CD4-positive, alpha-beta memory T cell (primary cell): ENCODE data around the gene FOXI3. TPM values are rescaled to one million over a fixed set of nuclear protein-coding genes. Genes with fewer than 3 reads are reported as not detected.
A peak's percentile ranks its signal among the peaks of the same experiment; 100 is the strongest.

Experiments used
- CTCF ChIA-PET: fragments of 350-600 bp; sonication (Branson Sonifier 250); formaldehyde crosslinking; loops from one replicate; lab custom pipeline; 2021; ENCODE audit warnings: inconsistent platforms; ENCODE audit not compliant: partially characterized antibody; lab: Charles Lee
- POLR2A ChIA-PET: fragments of 350-600 bp; sonication (Branson Sonifier 250); formaldehyde crosslinking; loops from one replicate; lab custom pipeline; 2021; ENCODE audit not compliant: partially characterized antibody; lab: Charles Lee
- DNase-seq, 5 donors: peaks; one replicate each; pipeline versions ENCODE4 v3.0.0 to v3.0.0-alpha.2; 2020 to 2022; ENCODE audit warnings: mixed read lengths in 1 of 5
- H3K27ac ChIP-seq: one replicate; pipeline ENCODE4 v1.7.0; 2013; ENCODE audit warnings: low read depth, low read length
- H3K27me3 ChIP-seq: 2 replicates; pipeline ENCODE4 v1.7.0; 2013; ENCODE audit warnings: mild to moderate bottlenecking, low read length, moderate library complexity; ENCODE audit not compliant: insufficient read depth
- H3K36me3 ChIP-seq: 2 replicates; pipeline ENCODE4 v1.7.0; 2013; ENCODE audit warnings: mild to moderate bottlenecking, low read length, moderate library complexity; ENCODE audit not compliant: insufficient read depth
- H3K4me1 ChIP-seq: 2 replicates; pipeline ENCODE4 v1.7.0; 2013; ENCODE audit warnings: mild to moderate bottlenecking, low read length, moderate library complexity; ENCODE audit not compliant: insufficient read depth
- H3K4me3 ChIP-seq, 2 donors: one replicate each; pipeline ENCODE4 v1.7.0; 2013; ENCODE audit warnings: low read length in 2 of 2, mild to moderate bottlenecking in 1 of 2
- H3K9me3 ChIP-seq, 2 donors: one replicate each; pipeline ENCODE4 v1.7.0; 2013; ENCODE audit warnings: low read length in 2 of 2, control low read depth in 1 of 2; ENCODE audit not compliant: control insufficient read depth in 1 of 2
- H3K27ac Mint-ChIP-seq, 7 donors: one replicate each; pipeline ENCODE4 v1.8.0; 2020 to 2021; ENCODE audit warnings: mixed read lengths in 7 of 7, mild to moderate bottlenecking in 6 of 7, inconsistent platforms in 3 of 7, moderate library complexity in 3 of 7
- H3K27me3 Mint-ChIP-seq, 2 donors: one replicate each; pipeline ENCODE4 v1.8.0; 2020 to 2021; ENCODE audit warnings: mixed read lengths in 2 of 2
- H3K36me3 Mint-ChIP-seq, 2 donors: one replicate each; pipeline ENCODE4 v1.8.0; 2020 to 2021; ENCODE audit warnings: mixed read lengths in 2 of 2, inconsistent platforms in 1 of 2, mild to moderate bottlenecking in 1 of 2
- H3K4me1 Mint-ChIP-seq, 4 donors: one replicate each; pipeline ENCODE4 v1.8.0; 2020 to 2021; ENCODE audit warnings: mixed read lengths in 4 of 4, mild to moderate bottlenecking in 1 of 4
- H3K4me3 Mint-ChIP-seq, 8 donors: one replicate each; pipeline ENCODE4 v1.8.0; 2020 to 2021; ENCODE audit warnings: mixed read lengths in 8 of 8, mild to moderate bottlenecking in 7 of 8, moderate library complexity in 6 of 8, inconsistent platforms in 3 of 8
- H3K9me3 Mint-ChIP-seq, 8 donors: one replicate each; pipeline ENCODE4 v1.8.0; 2020 to 2021; ENCODE audit warnings: mixed read lengths in 8 of 8, mild to moderate bottlenecking in 5 of 8, inconsistent platforms in 3 of 8, moderate library complexity in 1 of 8
- intact Hi-C: fragments of 100-400 bp; cut with micrococcal nuclease; formaldehyde crosslinking; loops from one replicate; pipeline ENCODE4 v1.15.1; 2023
- polyA plus RNA-seq, 2 donors: library from polyadenylated mRNA; unstranded; fragments of 300-500 nt; fragmentation: Illumina TruSeq; gene quantifications; one replicate each; pipeline ENCODE4 v1.2.3, GENCODE V29; 2021
- total RNA-seq, 2 experiments: library from RNA; stranded (reverse); gene quantifications; one replicate each; pipeline ENCODE4 v1.2.3, GENCODE V29; 2021

The FOXI3 gene
- total and polyA plus RNA-seq, 4 experiments from 2014 or later, result not detected

DNA sequence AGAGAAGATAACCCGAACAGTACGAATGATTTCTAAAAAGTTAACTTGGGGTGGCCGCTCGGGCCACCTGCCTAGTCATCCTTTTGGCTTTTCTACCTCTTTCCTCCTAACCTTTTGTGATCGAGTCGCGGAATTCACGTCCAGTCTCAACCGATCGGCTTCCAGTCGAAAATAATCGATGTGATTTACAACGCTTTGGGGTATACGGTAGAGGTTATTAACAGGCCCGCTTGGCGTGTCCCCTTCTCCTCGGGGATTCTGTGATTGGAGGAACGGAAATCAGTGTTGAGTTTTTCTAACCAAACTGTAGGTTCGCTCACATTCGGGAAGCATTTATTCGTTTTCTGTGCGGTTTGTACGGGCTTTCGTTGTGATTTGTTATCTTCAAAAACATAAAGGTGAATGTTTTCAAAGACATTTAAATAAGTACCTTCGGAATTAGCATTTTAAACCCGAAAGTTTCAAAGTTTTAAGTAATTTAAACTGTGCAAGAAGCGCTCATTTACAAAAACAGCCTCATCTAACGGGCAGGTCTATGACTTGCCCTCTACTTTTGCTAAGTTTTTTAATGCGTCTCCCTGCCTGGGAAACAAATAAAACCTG lies 588 bp upstream of the FOXI3 start:
- peaks cover 13% of the 10 kb centered on the region for H3K4me1 ChIP-seq
- Mint-ChIP-seq H3K4me3 (peak overlapping the region; percentile 73 to 89 (median 82)), H3K27me3 (peaks cover 51% of the 10 kb centered on the region in 2 donors), H3K9me3 (peaks cover 0 to 8% (median 2%) of the 10 kb centered on the region in 8 donors), H3K36me3 (no peaks in the 10 kb centered on the region), H3K27ac (peak overlapping the region in 1 of 7 donors; percentile 18), H3K4me1 (peaks cover 5 to 17% (median 13%) of the 10 kb centered on the region in 4 donors)
- intact Hi-C loops, result no loop called here
- H3K27me3 ChIP-seq, result peaks cover 26% of the 10 kb centered on the region
- H3K4me3 ChIP-seq, result no peak overlapping the region
- POLR2A ChIA-PET, result no interaction called here
- CTCF ChIA-PET, result no interaction called here
- peak in 1 of 5 donors; percentile 8 for DNase-seq
- H3K27ac ChIP-seq, result no peak overlapping the region
- no peaks in the 10 kb centered on the region for H3K9me3 ChIP-seq
- no peaks in the 10 kb centered on the region for H3K36me3 ChIP-seq

DNA sequence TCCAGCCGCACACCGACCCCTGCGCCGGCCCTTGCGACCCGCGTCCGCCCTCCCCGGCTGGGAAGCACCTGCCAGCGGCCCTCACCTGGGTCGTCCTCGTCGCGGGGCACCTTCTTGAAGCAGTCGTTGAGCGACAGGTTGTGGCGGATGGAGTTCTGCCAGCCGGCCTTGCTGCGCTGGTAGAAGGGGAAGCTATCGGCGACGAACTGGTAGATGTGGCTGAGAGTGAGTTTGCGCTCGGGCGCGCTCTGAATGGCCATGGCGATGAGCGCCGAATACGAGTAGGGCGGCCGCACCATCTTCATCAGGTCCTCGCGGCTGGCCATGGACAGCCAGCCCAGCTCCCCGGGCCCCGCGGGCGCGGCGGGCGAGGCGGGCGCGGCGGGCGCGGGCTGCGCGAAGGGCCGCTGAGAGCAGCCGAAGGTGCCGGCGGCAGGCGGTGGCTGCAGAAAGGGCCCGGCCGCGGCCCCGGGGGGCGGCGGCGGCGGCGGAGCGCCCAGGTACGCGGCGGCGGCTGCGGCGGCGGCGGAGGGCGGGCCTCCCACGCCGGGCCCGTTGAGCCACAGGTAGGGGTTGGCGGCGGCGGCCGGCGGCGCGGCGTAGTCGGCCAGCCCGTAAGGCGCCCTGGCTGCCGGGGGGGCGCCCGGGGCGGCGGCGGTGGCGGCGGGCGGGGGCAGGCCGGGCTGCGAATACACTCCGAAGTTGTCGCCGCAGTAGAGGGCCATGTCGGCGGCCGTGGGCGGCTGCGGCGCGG lies 505 bp downstream of the FOXI3 start:
- Mint-ChIP-seq H3K27ac (no peak overlapping the region), H3K27me3 (peaks cover 51 to 52% of the 10 kb centered on the region in 2 donors), H3K4me3 (peak overlapping the region; percentile 68 to 84 (median 72)), H3K36me3 (no peaks in the 10 kb centered on the region), H3K9me3 (peaks cover 0 to 8% (median 2%) of the 10 kb centered on the region in 8 donors), H3K4me1 (peaks cover 5 to 17% (median 13%) of the 10 kb centered on the region in 4 donors)
- ChIA-PET POLR2A (no interaction called here), CTCF (no interaction called here)
- H3K36me3 ChIP-seq, result no peaks in the 10 kb centered on the region
- intact Hi-C loops, result no loop called here
- DNase-seq, result peak in 3 of 5 donors; percentile 13 to 17 (median 14)
- peaks cover 26% of the 10 kb centered on the region for H3K27me3 ChIP-seq
- H3K4me1 ChIP-seq, result peaks cover 13% of the 10 kb centered on the region
- peak overlapping the region in 1 of 2 donors; percentile 14 for H3K4me3 ChIP-seq
- no peak overlapping the region for H3K27ac ChIP-seq
- H3K9me3 ChIP-seq, result no peaks in the 10 kb centered on the region

DNA sequence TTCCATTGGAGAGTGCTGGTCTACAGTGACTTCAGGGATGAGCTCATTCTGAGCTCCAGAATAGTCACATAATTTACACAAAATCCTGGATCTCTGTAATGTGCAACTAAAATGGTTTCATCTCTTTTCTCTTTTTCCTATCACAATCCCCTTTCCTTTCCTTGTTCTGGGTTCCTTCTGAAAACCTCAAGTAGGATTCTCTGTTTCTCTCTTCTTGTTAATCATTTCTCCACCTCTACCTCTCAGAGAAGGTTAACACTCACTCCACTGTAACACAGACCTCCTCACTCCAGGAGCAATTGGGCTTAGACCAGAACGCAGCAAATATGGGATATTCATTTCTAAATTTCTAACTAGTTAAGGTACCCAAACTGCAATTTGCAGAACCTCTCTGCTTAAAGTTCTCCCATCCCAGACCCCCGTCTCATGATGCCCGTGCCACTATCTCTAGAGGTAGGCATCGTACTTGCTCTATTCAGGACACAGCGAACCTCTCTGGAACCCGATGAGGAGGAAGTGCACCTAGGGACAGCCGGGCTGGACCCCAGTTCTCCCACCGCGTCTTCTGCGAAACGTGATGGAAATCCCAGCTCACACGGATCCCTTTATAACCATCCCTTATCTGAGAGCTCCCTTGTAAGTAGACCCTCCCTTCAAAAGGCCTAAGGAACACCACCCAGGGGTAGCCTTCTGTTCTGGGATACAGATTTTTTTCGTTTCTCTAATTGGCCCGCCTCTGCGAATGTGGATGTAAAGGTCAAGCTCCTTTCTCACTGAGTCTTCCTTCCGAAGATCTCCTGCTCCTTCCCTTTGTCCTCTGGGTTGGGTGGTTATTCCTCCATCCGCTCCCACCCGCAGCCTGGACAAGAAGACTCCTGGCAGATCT lies 1.3 kb downstream of the FOXI3 start:
- Mint-ChIP-seq H3K27ac (no peak overlapping the region), H3K27me3 (peaks cover 50 to 55% of the 10 kb centered on the region in 2 donors), H3K9me3 (peaks cover 0 to 8% (median 2%) of the 10 kb centered on the region in 8 donors), H3K4me1 (peaks cover 5 to 17% (median 13%) of the 10 kb centered on the region in 4 donors), H3K4me3 (peak overlapping the region; percentile 14 to 84 (median 72)), H3K36me3 (no peaks in the 10 kb centered on the region)
- no peak for DNase-seq
- Histone ChIP-seq H3K4me1 (peaks cover 13% of the 10 kb centered on the region), H3K27ac (no peak overlapping the region), H3K36me3 (no peaks in the 10 kb centered on the region), H3K27me3 (peaks cover 26% of the 10 kb centered on the region), H3K9me3 (no peaks in the 10 kb centered on the region), H3K4me3 (peak overlapping the region in 1 of 2 donors; percentile 14)
- intact Hi-C loops, result no loop called here
- CTCF ChIA-PET, result no interaction called here
- POLR2A ChIA-PET, result no interaction called here

DNA sequence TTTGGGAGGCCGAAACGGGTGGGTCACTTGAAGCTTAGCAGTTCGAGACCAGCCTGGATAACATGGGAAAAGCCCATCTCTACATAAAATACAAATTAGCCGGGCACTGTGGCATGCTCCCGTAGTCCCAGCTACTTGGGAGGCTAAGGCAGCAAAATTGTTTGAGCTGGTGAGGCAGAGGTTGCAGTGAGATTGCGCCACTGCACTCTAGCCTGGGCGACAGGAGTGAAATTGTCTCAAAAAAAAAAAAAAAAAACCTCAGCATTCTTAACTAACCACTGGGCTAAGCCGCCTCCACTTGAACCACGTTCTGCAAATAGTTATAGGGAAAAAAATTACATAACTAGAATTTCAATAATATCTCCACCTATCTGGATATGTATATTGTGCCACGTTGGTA lies 2.3 kb downstream of the FOXI3 start:
- Histone ChIP-seq H3K27me3 (peaks cover 21% of the 10 kb centered on the region), H3K27ac (no peak overlapping the region), H3K9me3 (no peaks in the 10 kb centered on the region), H3K4me1 (peaks cover 13% of the 10 kb centered on the region), H3K4me3 (no peak overlapping the region), H3K36me3 (no peaks in the 10 kb centered on the region)
- Mint-ChIP-seq H3K4me3 (no peak overlapping the region), H3K27ac (no peak overlapping the region), H3K27me3 (peaks cover 46 to 54% of the 10 kb centered on the region in 2 donors), H3K36me3 (no peaks in the 10 kb centered on the region), H3K9me3 (peaks cover 0 to 8% (median 2%) of the 10 kb centered on the region in 8 donors), H3K4me1 (peaks cover 5 to 17% (median 13%) of the 10 kb centered on the region in 4 donors)
- intact Hi-C loops, result no loop called here
- CTCF ChIA-PET, result no interaction called here
- no peak for DNase-seq
- POLR2A ChIA-PET, result no interaction called here

DNA sequence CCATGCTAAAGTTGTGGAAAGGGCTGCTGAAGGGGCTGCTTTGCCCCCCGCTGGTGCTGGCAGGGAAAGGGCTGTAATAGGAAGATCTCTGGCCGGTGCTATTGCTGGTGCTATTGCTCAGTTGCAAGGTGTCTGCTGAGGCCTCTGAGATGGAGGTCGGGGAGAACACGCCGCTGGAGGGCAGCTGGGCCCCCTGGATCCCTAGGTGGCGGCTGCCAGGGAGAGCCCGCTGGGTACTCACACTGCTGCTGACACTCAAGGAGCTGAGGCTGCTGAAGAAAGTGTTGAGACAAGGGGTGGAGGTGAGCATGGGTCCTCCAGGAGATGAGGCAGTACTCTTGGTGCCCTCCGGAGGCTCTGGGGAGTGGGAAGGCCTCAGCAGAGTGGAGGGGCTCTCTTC lies 4.2 kb downstream of the FOXI3 start:
- peaks cover 11% of the 10 kb centered on the region for H3K4me1 ChIP-seq
- no peak for DNase-seq
- no peaks in the 10 kb centered on the region for H3K36me3 Mint-ChIP-seq
- H3K4me3 ChIP-seq, result no peak overlapping the region
- no peak overlapping the region for H3K4me3 Mint-ChIP-seq
- no peaks in the 10 kb centered on the region for H3K9me3 ChIP-seq
- POLR2A ChIA-PET, result no interaction called here
- H3K9me3 Mint-ChIP-seq, result peaks cover 0 to 4% (median 0%) of the 10 kb centered on the region in 8 donors
- H3K27ac Mint-ChIP-seq, result no peak overlapping the region
- CTCF ChIA-PET, result no interaction called here
- peaks cover 5 to 16% (median 13%) of the 10 kb centered on the region in 4 donors for H3K4me1 Mint-ChIP-seq
- no peak overlapping the region for H3K27ac ChIP-seq
- peaks cover 8% of the 10 kb centered on the region for H3K27me3 ChIP-seq
- H3K27me3 Mint-ChIP-seq, result peaks cover 41 to 51% of the 10 kb centered on the region in 2 donors
- H3K36me3 ChIP-seq, result no peaks in the 10 kb centered on the region
- intact Hi-C loops, result no loop called here

DNA sequence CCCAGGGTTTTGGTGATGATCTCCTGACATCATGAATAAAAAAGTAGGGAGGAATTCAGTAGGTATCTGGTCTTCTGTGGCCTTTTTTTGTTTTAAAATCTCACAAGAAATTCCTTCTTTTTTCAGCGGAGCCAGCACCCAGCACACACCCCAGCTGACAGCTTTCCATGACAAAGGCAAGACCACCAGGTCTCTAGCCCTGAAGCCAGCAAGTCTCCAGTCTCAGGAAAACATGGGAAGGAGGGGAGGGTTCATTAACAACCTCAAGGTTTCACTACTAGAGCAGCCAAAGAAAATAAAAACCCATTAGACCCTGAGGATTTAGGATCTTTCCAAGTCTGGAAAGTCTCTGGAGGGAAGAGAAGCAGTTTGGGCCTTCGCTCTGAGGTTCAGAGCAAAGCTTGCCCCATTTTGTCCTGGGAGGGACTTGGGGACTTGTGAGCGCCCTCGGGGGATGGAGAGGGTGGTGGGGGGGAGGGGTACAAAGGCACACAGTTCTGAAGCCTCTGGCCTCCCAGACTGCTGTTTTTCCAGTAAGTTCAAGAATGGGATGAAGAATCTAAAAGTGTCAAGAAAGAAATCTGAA lies 9.0 kb downstream of the FOXI3 start:
- peaks cover 20 to 38% of the 10 kb centered on the region in 2 donors for H3K27me3 Mint-ChIP-seq
- no peaks in the 10 kb centered on the region for H3K9me3 ChIP-seq
- intact Hi-C loops, result no loop called here
- no peak overlapping the region for H3K4me3 Mint-ChIP-seq
- H3K4me1 ChIP-seq, result no peaks in the 10 kb centered on the region
- H3K27ac ChIP-seq, result no peak overlapping the region
- ChIA-PET POLR2A (no interaction called here), CTCF (no interaction called here)
- H3K27ac Mint-ChIP-seq, result no peak overlapping the region
- no peaks in the 10 kb centered on the region for H3K36me3 ChIP-seq
- no peak for DNase-seq
- H3K36me3 Mint-ChIP-seq, result no peaks in the 10 kb centered on the region
- H3K4me3 ChIP-seq, result no peak overlapping the region
- no peaks in the 10 kb centered on the region for H3K4me1 Mint-ChIP-seq
- peaks cover 3% of the 10 kb centered on the region for H3K27me3 ChIP-seq
- H3K9me3 Mint-ChIP-seq, result peaks cover 0 to 2% (median 0%) of the 10 kb centered on the region in 8 donors
